T-cell (primary cell): ENCODE data around the gene SMIM35. TPM values are rescaled to one million over a fixed set of nuclear protein-coding genes. Genes with fewer than 3 reads are reported as not detected.

ENCODE experiments used
- ATAC-seq, 4 experiments: fragments of 200-7000 bp in 3 of 4; fragments of 150-1000 bp in 1 of 4; cut with Tn5 transposase; replicated peaks in 1 of 4; 1 replicate in 3 of 4; 2 replicates in 1 of 4; pipeline ENCODE4 v1.10.0; 2021; ENCODE audit warnings: moderate library complexity in 3 of 4, mild to moderate bottlenecking in 2 of 4, moderate number of reproducible peaks in 1 of 4
- CTCF ChIA-PET, 2 donors: fragments of 300-600 bp; sonication (Branson Sonifier 250); formaldehyde crosslinking; loops; one replicate each; lab custom pipeline; 2022; ENCODE audit warnings: antibody characterized with exemption in 2 of 2; lab: Charles Lee
- POLR2A ChIA-PET, 2 donors: fragments of 300-600 bp; sonication (Branson Sonifier 250); formaldehyde crosslinking; loops; one replicate each; lab custom pipeline; 2022; ENCODE audit warnings: antibody characterized with exemption in 2 of 2; lab: Charles Lee
- DNase-seq, 35 experiments: peaks; one replicate each; pipeline versions ENCODE4 v3.0.0 to v3.0.0-alpha.2; 2013 to 2023
- H3K27ac ChIP-seq: one replicate; pipeline ENCODE4 v1.5.1; 2013; ENCODE audit warnings: low read length
- H3K27me3 ChIP-seq, 2 experiments: replicated peaks in 1 of 2; 1 replicate in 1 of 2; 2 replicates in 1 of 2; pipeline versions ENCODE4 v1.6.1 to v1.7.0; 2013; ENCODE audit warnings: low read length in 1 of 2, mixed read lengths in 1 of 2; ENCODE audit not compliant: control insufficient read depth in 2 of 2, insufficient read depth in 2 of 2; ENCODE audit errors: extremely low read depth in 1 of 2
- H3K36me3 ChIP-seq, 2 donors: 1 replicate in 1 of 2; 2 replicates in 1 of 2; pipeline versions ENCODE4 v1.6.1 to v1.7.0; 2013; ENCODE audit warnings: low read length in 1 of 2; ENCODE audit not compliant: control insufficient read depth in 2 of 2, insufficient read depth in 1 of 2; ENCODE audit errors: extremely low read depth in 1 of 2
- H3K4me1 ChIP-seq, 2 experiments: 1 replicate in 1 of 2; 2 replicates in 1 of 2; pipeline versions ENCODE4 v1.6.1 to v1.7.0; 2013; ENCODE audit warnings: low read length in 2 of 2, mixed read lengths in 1 of 2; ENCODE audit not compliant: insufficient read depth in 2 of 2, control insufficient read depth in 1 of 2; ENCODE audit errors: extremely low read depth in 1 of 2
- H3K4me3 ChIP-seq, 2 donors: 1 replicate in 1 of 2; 2 replicates in 1 of 2; pipeline versions ENCODE4 v1.5.1 to v1.7.0; 2013; ENCODE audit warnings: mild to moderate bottlenecking in 2 of 2, low read length in 1 of 2, moderate library complexity in 1 of 2; ENCODE audit not compliant: control insufficient read depth in 1 of 2; ENCODE audit errors: extremely low read depth in 1 of 2
- H3K9me3 ChIP-seq: 2 replicates; pipeline ENCODE4 v1.7.0; 2013
- H3K27ac Mint-ChIP-seq, 2 donors: one replicate each; pipeline ENCODE4 v1.8.0; 2020 to 2021; ENCODE audit warnings: mild to moderate bottlenecking in 2 of 2, mixed read lengths in 2 of 2
- H3K27me3 Mint-ChIP-seq, 2 donors: one replicate each; pipeline ENCODE4 v1.8.0; 2021 to 2022; ENCODE audit warnings: mixed read lengths in 2 of 2
- H3K36me3 Mint-ChIP-seq: one replicate; pipeline ENCODE4 v1.8.0; 2021; ENCODE audit warnings: mixed read lengths
- H3K4me1 Mint-ChIP-seq, 3 donors: one replicate each; pipeline ENCODE4 v1.8.0; 2020 to 2022; ENCODE audit warnings: mixed read lengths in 3 of 3, mild to moderate bottlenecking in 1 of 3
- H3K4me3 Mint-ChIP-seq, 3 donors: one replicate each; pipeline ENCODE4 v1.8.0; 2020 to 2022; ENCODE audit warnings: mild to moderate bottlenecking in 3 of 3, mixed read lengths in 3 of 3, moderate library complexity in 3 of 3
- H3K9me3 Mint-ChIP-seq, 3 donors: one replicate each; pipeline ENCODE4 v1.8.0; 2020 to 2022; ENCODE audit warnings: mixed read lengths in 3 of 3
- WGBS: methylation state at CpG from one replicate; pipeline ENCODE4 v1.1.5; 2013; ENCODE audit warnings: missing lambda C conversion rate; ENCODE audit not compliant: insufficient coverage; 5-methylcytosine and 5-hydroxymethylcytosine counted together
- total RNA-seq, 35 experiments: library from RNA in 6 of 35; stranded (reverse) in 6 of 35; fragments of 120-200 nt in 1 of 35; gene quantifications; one replicate each; pipeline versions ENCODE4 v1.2.1 to v1.2.4 and lab custom pipeline; 2013 to 2026

Gene SMIM35
- total RNA-seq, 5 donors from 2014 or later (not counting 1 experiment from before 2014, with no cell fraction given): 0.28 to 1.0 (median 0.36) TPM

- ChIA-PET POLR2A (interaction anchor here in 1 of 2 donors (1.2 kb wide), 1 partner anchor 24 kb away, joined by 4 read pairs; no protein-coding TSS in a partner anchor), CTCF (interaction anchor here (1.0 to 1.1 kb wide), 2 partner anchors 9 to 29 kb away, joined by 3 to 5 read pairs; no protein-coding TSS in a partner anchor)
- H3K4me3 Mint-ChIP-seq: peak overlapping the region in 1 of 3 donors; percentile 86
- 100% methylated on average over 4 of the region's 4 CpGs for WGBS
- DNase-seq (no peak), ATAC-seq (no peak)
- Histone ChIP-seq H3K27me3 (no peaks in the 10 kb centered on the region), H3K27ac (no peak overlapping the region), H3K4me1 (peaks cover 20 to 73% of the 10 kb centered on the region in 2 experiments), H3K9me3 (no peaks in the 10 kb centered on the region), H3K4me3 (no peak overlapping the region), H3K36me3 (no peaks in the 10 kb centered on the region)
- peaks cover 13% of the 10 kb centered on the region for H3K36me3 Mint-ChIP-seq
- H3K27me3 Mint-ChIP-seq: no peaks in the 10 kb centered on the region
- no peaks in the 10 kb centered on the region for H3K9me3 Mint-ChIP-seq
- peaks cover 66 to 84% (median 77%) of the 10 kb centered on the region in 3 donors for H3K4me1 Mint-ChIP-seq
- peak overlapping the region; percentile 46 to 92 for H3K27ac Mint-ChIP-seq
These were observed 110.3 kb downstream of the SMIM35 start for GRCh38 chr11:117976445-117976844.

DNA sequence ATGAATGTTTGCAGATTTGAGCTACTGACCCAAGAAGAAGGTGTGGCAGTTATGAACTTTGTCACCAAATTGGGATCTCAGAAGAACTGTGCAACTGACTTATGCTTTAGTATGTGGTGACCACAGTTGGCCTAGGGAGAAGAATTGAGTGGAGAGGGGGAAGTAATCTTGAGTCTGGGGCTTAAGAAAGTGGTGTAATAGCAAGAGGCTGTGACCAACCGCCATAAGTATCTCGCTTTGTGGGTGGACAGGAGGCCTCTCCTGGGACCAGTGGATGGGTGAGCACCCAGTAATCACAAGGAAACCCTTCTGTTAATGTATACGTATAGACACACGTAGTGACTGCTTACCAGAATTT is 113.3 kb downstream of the SMIM35 start:
- H3K4me1 Mint-ChIP-seq: peaks cover 78 to 89% (median 86%) of the 10 kb centered on the region in 3 donors
- H3K27ac Mint-ChIP-seq: peak overlapping the region; percentile 63 to 81
- WGBS: 94% methylated on average over 2 of the region's 4 CpGs
- H3K27me3 Mint-ChIP-seq: no peaks in the 10 kb centered on the region
- H3K9me3 Mint-ChIP-seq: no peaks in the 10 kb centered on the region
- Histone ChIP-seq H3K27ac (no peak overlapping the region), H3K4me1 (peaks cover 49 to 77% of the 10 kb centered on the region in 2 experiments), H3K4me3 (no peak overlapping the region), H3K36me3 (no peaks in the 10 kb centered on the region), H3K9me3 (no peaks in the 10 kb centered on the region), H3K27me3 (no peaks in the 10 kb centered on the region)
- peak overlapping the region in 2 of 3 donors; percentile 22 to 43 for H3K4me3 Mint-ChIP-seq
- POLR2A ChIA-PET: no interaction called here
- DNase-seq (no peak), ATAC-seq (no peak)
- CTCF ChIA-PET: no interaction called here
- H3K36me3 Mint-ChIP-seq: peaks cover 13% of the 10 kb centered on the region

- no peak overlapping the region for H3K27ac ChIP-seq
- Mint-ChIP-seq H3K36me3 (peaks cover 10% of the 10 kb centered on the region), H3K4me1 (peaks cover 79 to 89% (median 85%) of the 10 kb centered on the region in 3 donors), H3K9me3 (no peaks in the 10 kb centered on the region), H3K27ac (peak overlapping the region; percentile 63 to 81), H3K4me3 (peak overlapping the region in 2 of 3 donors; percentile 22 to 43), H3K27me3 (no peaks in the 10 kb centered on the region)
- DNase-seq (no peak), ATAC-seq (no peak)
- H3K36me3 ChIP-seq: no peaks in the 10 kb centered on the region
- H3K4me3 ChIP-seq: no peak overlapping the region
- H3K9me3 ChIP-seq: no peaks in the 10 kb centered on the region
- POLR2A ChIA-PET: no interaction called here
- peaks cover 49 to 75% of the 10 kb centered on the region in 2 experiments for H3K4me1 ChIP-seq
- CTCF ChIA-PET: interaction anchor here (0.6 to 0.7 kb wide), 2 partner anchors 150 to 252 kb away, joined by 3 to 4 read pairs; partner anchors contain the start of gene JAML (in 1 of the 2)
- WGBS: 96% methylated on average over 4 of the region's 9 CpGs
- no peaks in the 10 kb centered on the region for H3K27me3 ChIP-seq
These were observed 113.9 kb downstream of the SMIM35 start for GRCh38 chr11:117972629-117973502.

GRCh38 chr11:117972044-117972443 is 114.7 kb downstream of the SMIM35 start:
- no peaks in the 10 kb centered on the region for H3K9me3 ChIP-seq
- Mint-ChIP-seq H3K4me1 (peaks cover 74 to 82% (median 77%) of the 10 kb centered on the region in 3 donors), H3K27ac (peak overlapping the region in 1 of 2 donors; percentile 23), H3K27me3 (no peaks in the 10 kb centered on the region), H3K4me3 (peak overlapping the region in 1 of 3 donors; percentile 43), H3K36me3 (peaks cover 2% of the 10 kb centered on the region), H3K9me3 (no peaks in the 10 kb centered on the region)
- ATAC-seq (no peak), DNase-seq (no peak)
- no peaks in the 10 kb centered on the region for H3K27me3 ChIP-seq
- H3K4me1 ChIP-seq: peaks cover 43 to 67% of the 10 kb centered on the region in 2 experiments
- H3K36me3 ChIP-seq: no peaks in the 10 kb centered on the region
- no peak overlapping the region for H3K4me3 ChIP-seq
- WGBS: 100% methylated on average over 3 of the region's 10 CpGs
- ChIA-PET POLR2A (no interaction called here), CTCF (interaction anchor here in 1 of 2 donors (0.6 kb wide), 1 partner anchor 253 kb away, joined by 4 read pairs; the partner anchor contains the start of gene JAML)
- no peak overlapping the region for H3K27ac ChIP-seq

DNA sequence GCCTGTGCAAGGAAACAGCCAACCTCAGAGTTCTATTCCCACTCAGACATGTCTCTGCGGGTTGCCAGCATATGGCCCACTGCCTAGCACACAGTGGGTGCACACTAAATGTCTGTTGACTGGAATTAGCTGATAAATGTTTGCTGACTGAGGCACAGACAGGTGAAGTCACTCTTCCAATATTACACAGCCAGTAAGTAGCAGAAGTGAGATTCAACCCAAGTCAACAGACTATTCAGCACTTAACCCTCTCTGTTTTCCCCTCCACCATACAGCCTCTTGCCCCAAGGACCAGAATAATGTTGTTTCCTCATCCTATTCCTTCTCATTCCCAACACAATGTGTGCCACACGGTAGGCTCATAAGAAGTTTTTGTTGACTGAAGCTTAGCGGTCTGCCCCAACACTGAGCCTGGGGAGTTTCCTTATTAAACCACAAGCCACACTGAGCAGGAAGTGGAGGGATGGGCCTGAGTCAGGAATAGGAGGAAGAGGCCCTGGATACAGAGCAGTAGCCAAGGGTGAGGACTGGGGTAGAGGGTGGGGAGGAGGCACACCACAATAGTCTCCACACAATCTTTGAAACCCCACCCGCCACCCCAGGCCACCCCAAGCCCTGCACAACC is 116.3 kb downstream of the SMIM35 start:
- peak; percentile 57 to 84 (median 76) for ATAC-seq
- no peaks in the 10 kb centered on the region for H3K9me3 Mint-ChIP-seq
- H3K4me3 Mint-ChIP-seq: peak overlapping the region; percentile 22 to 50 (median 25)
- CTCF ChIA-PET: interaction anchor here (0.7 to 1.8 kb wide), 4 partner anchors 20 to 163 kb away, joined by 3 to 6 read pairs (median 4); no protein-coding TSS in a partner anchor
- Histone ChIP-seq H3K4me3 (peak overlapping the region in 1 of 2 donors; percentile 32), H3K36me3 (no peaks in the 10 kb centered on the region), H3K27me3 (no peaks in the 10 kb centered on the region), H3K4me1 (peaks cover 39 to 59% of the 10 kb centered on the region in 2 experiments), H3K9me3 (no peaks in the 10 kb centered on the region), H3K27ac (peak overlapping the region; percentile 50)
- DNase-seq: peak in 3 of 35 experiments; percentile 17 to 65 (median 24)
- no peaks in the 10 kb centered on the region for H3K27me3 Mint-ChIP-seq
- no peaks in the 10 kb centered on the region for H3K36me3 Mint-ChIP-seq
- POLR2A ChIA-PET: interaction anchor here in 1 of 2 donors (0.5 to 0.7 kb wide), 2 partner anchors 13 to 15 kb away, joined by 6 to 9 read pairs; no protein-coding TSS in a partner anchor
- peak overlapping the region; percentile 76 to 78 for H3K27ac Mint-ChIP-seq
- WGBS: no CpG with 5 or more reads among the region's 4 CpGs
- peaks cover 61 to 68% (median 67%) of the 10 kb centered on the region in 3 donors for H3K4me1 Mint-ChIP-seq
